GM19238 (cell line): Measurements from ENCODE around the gene JUND.

Source experiments
- DNase-seq: peaks from one replicate; pipeline ENCODE4 v3.0.0; 2011; ENCODE audit warnings: low spot score; ENCODE audit not compliant: insufficient read length

JUND gene

DNA sequence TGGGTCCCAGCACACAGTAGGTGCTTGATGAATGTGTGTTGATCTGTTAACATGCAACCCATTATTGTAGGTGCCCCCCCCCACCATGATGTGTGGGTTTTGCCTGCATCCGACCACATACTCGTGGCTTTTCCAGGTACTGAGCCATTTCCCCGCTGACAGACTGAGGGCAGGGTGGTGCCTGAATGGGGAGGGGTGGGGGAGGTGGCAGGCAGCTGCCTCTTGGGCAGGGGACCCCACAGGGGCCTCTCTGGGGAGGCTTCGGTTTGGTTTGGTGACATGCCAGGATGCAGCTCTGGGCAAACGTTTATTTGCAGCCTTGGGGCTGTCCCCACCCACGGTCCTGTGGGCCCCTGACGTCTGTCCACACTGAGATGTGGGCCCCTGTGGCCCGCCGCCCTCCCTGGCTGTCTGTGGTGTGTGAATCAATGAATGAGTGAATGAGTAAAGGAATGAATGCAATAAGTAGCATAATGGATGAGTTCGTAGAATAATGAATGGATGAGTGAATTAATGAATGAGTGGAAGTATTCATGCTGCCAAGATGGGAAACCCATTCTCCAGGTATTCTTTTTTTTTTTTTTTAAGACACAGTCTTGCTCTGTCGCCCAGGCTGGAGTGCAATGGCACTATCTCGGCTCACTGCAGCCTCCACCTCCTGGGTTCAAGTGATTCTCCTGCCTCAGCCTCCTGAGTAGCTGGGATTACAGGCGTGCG is 9.0 kb upstream of the JUND start:
- peak; percentile 55 for DNase-seq

DNA sequence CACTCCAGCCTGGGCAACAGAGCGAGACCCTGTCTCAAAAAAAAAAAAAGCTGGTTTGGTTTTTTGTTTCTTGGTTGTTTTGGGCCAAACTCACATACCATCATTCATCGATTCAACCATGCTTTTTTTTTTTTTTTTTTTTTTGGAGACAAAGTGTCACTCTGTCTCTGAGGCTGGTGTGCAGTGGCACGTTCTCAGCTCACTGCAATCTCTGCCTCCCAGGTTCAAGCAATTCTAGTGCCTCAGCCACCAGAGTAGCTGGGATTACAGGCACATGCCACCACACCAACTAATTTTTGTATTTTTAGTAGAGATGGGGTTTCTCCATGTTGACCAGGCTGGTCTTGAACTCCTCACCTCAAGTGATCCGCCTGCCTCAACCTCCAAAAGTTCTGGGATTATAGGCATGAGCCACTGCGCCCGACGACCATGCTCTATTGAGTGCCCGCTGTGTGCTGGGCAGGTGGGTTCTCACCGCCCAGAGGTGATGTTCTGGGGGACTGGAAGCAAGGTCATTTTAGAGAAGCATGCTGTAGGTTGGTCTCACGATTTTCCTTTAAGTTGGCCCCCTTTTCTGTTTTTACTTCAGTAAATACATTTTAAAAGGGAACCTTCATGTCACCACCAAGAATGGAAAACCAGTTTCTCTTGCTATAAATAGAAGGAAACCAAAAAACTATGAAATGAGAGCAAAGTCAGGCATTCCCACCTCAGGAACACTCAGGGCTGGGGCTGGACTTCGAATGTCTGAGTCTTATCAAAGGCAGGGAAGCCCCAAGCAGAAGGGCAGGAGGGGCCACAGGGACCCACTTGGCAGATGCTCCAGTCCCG is 8.3 kb upstream of the JUND start:
- DNase-seq = no peak

DNA sequence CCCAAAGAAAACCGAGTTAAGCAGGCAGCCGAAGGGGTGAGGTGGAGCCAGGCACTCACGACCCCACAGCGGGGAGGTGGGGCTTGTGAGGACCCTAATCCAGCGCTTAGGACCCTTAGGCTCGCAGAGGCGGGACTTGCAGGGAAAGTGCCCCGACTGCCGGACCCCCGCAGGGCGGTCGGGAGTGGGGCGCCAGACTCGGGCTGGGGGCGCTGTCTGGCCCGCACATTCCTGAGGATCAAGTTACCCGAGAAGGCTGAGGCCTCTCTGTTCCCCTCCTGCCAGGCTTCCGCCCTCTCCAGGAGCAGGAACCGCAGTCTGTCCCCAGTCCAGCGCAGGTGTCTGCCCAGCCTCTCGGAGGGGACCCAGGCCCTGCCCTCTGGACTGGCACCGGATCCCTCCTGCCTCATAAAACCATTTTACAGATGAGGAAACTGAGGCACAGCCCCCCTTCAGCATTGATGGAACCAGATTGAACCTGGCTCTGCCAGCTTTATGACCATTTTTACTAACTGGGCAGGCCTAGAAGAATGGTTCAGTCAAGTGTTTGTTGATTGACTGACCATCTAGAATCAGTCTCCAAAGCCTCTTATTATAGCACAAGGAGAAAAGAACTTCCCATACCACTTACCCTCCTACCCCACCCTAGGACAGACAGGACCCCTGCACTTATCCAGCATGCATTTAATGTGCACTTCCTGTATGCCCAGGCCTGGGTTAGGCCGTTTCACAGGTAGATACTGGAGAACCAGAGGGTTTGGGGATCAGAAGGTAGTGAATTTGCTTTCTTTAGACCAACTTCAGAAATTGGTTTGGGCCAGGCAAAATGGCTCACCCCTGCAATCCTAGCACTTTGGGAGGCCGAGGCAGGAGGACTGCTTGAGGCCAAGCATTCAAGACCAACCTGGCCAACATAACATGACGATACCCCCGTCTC is 6.7 kb upstream of the JUND start:
- DNase-seq = no peak

DNA sequence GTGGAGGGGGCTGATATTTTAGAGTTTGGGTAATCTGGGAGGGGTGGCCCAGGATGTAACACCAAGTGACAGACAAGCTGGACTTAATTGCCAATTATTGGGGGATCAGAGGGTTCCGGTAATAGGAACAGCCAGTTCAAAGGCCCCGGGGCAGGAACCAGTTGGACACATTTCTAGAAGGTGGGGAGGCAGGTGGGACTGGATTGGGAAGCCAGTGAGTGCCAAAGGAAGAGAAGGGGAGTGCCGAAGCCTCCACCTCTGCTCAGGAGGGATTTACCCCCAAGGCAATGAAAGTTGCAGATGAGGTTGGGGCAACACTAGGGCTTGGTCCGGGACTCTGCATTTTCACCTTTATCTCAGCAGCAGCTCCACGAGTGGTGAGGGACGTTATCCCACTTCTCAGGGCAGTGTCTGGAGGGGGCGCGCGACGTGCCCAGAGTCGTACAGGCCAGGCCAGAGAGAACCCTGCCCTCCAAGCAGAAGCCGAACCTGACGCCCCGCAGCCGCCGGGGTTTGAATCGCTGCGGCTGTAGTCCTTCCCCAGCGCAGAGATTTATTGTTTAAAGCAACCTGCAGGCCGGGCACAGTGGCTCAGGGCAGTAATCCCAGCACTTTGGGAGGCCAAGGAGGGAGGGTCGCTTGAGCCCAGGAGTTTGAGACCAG is 5.7 kb upstream of the JUND start:
- DNase-seq = no peak

DNA sequence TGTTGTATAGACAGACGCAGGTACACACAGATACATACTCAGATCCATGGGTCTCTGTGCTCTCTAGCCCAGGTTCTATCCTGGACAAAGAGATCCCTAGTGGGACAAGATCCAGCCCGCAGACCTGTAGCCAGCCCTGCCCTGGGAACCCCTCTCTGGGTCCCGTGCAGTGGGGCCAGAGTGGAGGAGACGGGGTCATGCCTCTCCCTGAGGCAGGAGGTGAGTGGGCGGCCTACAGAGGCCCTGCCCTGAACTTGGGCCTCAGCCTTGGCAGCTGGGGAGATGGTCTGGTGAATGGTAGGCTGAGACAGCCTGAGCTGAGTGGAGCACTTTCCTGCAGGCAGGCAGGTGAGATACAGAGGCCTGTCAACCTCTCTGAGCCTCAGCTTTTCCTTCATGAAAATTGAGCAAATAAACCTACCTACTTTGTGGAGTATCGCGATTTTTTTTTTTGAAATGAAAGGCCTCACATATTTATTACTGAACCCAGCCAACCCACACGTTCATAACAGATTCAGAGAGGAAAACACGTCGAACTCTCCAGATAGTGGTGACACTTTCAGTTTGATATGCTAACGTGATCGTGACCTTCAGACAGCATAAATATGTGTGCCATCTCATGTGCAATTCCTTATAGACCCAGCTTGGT is 3.4 kb upstream of the JUND start:
- no peak for DNase-seq

DNA sequence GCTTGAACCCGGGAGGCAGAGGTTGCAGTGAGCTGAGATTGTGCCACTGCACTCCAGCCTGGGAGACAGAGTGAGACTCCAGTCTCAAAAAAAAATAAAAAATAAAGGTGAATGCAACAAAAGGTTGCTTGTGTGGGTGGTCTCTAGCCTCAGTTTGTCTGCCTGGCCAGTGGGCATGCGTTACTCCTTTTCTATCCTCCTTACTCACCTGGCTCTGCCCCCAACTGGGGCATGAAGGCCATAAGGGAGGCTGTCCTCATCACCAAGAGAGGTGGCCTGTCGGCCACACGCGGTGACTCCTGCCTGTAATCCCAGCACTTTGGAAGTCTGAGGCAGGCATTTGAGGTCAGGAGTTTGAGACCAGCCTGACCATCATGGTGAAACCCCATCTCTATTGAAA is 1.9 kb upstream of the JUND start:
- no peak for DNase-seq

DNA sequence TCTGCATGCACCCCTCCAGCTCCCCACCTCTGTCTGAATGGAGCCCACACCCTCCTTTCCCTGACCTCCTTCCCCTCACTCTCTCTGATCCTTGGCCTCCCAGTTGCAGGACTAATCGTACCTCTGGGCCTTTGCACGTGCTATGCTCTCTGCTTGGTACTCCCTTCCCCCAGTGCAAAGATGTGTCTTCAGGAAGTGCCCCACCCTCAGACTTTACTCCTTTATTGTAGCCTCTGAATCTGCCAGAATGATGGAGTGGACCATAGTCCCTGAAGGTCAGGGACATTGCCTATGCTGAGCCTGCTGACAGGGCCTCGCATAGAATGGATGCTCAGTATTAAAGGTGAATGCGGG is 1.3 kb upstream of the JUND start:
- no peak for DNase-seq

DNA sequence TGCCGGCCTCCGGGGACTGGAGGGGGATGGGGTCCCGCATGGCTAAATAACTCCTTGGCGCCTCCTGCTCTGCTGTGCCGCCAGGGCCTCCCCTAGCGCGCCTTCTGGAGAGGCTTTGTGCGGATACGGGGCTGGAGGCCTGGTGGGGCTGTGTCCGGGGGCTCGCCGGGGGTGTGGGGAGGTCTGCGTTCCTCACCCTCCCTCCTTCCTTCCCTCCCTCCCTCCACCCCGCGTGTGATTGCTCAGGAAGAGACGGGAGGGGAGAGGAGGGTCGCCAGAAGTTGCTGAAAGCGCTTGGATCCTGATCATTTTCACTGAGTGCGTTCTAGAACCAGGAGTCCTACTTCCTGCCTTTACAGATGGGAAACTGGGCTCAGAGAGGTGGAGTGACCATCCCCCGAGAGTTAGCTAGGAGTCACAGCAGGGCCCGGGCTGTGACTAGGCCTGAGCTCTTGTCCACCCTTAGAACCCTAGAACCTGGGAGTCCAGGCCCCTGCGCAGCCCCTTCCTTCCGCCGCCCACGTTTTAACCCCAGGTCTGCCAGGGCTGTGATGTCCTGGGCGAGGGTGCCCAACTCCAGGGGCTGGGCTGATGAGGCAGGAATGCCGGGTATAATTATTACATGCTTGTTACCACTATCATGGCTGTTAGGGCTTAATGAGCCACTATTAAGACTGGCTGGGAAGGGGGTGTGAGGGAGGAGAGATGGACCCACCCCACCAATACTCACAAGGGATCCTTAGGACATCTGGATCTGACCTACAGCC is 782 bp upstream of the JUND start:
- DNase-seq = no peak

DNA sequence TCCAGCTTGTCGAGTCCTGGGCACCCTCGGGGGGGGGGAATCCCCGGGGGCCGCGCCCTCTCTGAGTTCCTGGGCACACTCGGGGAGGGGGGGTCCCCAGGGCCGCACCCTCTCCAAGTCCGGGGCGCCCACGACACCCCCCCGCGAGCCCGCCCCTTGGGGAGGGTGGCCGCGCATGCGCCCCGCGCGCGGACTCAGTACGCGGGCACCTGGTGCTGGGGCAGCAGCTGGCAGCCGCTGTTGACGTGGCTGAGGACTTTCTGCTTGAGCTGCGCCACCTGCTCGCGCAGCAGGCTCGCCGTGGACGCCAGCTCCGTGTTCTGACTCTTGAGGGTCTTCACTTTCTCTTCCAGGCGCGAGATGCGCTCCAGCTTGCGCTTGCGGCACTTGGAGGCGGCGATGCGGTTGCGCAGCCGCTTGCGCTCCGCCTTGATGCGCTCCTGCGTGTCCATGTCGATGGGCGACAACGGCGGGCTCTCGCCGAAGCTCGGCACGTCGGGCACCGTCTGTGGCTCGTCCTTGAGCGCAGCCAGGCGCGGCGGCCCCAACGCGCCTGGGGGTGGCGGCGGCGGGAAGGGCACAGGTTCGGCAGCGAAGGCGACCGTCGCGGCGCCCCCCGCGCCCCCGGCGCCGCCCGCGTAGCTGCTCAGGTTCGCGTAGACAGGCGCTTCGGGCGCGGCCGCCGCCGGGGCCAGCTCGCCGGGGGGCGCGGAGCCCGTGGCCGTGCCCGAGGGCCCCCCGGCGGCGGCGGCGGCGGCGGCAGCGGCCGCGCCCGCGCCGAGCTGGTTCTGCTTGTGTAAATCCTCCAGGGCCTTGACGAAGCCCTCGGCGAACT is 958 bp downstream of the JUND start:
- peak; percentile 86 for DNase-seq

DNA sequence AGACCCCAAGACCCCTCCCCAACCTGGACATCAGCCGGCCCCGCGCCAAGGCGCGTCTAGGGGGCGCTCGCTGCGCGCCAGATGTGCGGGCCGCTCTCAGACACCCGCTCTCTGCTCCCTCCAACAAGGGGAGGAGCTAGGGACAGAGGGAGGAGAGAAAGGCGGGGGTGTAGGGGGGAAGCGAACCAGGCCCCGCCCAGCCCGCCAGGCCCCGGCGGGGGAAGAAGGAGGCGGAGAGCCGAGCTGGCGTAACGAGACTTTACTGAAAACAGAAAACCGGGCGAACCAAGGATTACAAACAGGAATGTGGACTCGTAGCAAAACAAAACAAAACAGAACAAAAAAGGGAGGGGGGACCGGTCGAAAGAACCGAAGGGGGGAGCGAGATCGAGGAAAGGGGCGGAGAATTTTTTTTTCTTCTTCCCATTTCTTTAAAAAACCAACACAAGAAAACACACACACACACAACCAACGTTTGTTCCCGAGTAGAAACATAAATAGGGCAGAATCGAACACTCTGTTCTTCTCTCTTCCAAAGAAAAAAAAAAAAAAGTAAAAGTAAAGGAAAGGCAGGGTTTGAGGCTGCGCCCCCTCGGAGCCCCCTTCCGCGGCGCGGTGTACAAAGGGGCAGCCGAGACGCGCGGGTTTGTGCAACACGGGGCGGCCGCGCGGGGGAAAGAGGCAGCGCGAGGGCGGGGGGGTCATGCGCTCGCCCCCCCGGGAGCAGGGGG is 1.7 kb downstream of the JUND start:
- DNase-seq = peak; percentile 96

DNA sequence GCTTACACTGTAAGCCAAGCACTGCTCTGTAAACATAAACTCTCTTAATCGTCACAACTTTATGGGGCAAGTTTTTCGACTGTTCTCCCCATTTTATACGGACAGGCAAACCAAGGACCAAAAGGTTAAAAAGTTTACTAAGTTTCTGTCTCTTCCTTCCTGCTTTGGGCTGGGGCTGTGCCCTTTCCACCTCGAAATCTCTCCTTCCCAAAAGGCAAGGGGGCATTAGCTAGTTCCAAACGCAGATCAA is 2.2 kb downstream of the JUND start:
- no peak for DNase-seq

DNA sequence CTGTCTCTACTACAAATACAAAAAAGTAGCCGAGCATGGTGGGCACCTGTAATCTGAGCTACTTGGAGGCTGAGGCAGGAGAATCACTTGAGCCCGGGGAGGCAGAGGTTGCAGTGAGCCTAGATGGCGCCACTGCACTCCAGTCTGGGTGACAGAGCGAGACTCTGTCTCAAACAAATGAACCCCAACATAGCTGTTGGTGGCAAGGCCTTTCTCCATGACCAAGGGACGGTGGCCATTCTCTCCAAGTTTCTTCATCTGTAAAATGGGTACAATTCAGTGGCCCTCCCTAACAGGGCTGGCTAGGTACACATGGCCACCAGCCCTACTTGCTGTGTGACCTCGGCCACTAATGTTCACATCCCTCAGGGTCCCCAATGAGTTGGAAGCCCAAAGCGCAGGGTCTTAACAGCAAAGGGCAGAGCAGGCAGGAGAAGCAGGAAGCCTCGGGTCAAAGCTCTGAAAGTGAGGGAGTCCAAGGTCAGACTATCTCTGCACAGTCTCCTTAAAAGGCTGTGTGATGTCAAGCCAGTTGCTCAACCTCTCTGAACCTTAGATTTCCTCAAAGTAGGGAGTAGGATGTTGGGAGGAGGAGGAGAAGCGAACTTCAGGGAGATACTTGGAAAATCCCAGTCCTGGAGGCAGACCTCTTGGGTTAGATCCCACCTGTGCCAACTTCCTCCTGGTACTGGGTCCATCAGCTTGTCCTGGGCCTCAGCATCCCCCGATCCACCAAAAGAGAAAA is 2.7 kb downstream of the JUND start:
- no peak for DNase-seq

DNA sequence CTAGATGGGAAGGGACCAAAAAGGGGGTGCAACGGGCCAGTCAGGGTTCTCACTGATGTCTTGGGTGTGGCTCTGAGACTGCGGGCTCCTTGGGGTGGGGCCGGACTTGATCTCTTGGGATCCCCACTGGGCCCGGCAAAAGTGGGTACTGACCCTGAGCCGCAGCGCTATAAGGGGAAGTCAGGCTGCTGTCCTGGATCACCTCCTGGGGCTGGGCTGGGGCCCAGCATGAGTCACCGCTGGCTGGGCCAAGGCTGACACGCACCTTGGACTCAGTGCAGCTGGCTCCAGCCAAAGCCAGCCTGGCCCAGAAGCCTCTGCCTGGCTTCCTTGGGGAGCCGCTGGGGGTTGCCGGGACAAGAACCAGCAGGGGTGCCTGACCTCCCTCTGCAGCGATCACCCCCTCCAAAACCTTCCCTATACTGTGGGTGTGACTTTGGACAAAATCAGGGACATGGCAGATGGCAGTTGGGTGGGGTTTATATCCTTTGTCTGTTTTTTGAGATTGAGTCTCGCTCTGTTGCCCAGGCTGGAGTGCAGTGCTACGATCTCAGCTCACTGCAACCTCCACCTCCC is 6.6 kb downstream of the JUND start:
- DNase-seq = no peak

DNA sequence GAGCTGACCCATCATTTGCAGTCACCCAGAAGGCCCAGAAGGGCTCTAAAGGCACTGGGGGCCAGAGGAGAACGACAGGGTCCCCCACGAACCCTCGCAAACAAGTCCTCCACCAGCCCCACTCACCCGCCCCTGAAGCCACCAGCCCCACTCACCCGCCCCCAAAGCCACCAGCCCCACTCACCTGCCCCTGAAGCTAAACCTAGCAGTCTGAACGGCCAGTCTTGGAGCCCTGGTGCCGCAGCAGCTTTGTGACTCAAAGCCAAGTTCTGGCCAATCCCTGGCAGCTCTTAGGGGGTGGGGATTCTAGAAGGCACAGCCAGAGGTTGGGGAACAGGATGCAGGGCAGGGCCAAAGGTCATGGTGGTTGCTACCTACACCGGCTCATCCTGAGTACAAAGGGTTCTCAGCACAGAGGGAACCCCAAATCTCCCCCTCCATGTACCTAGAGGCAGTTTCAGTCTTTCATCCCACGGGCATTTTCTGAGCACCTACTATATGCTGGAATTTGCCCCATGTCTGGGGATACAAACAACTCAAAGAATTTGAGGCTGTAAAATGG is 7.1 kb downstream of the JUND start, which contains the start of gene IQCN:
TSS of gene IQCN (minus strand) at position 234 of the 562 bp plus-strand sequence. CDS start 4,974 bp downstream, outside the sequence.
- no peak for DNase-seq

DNA sequence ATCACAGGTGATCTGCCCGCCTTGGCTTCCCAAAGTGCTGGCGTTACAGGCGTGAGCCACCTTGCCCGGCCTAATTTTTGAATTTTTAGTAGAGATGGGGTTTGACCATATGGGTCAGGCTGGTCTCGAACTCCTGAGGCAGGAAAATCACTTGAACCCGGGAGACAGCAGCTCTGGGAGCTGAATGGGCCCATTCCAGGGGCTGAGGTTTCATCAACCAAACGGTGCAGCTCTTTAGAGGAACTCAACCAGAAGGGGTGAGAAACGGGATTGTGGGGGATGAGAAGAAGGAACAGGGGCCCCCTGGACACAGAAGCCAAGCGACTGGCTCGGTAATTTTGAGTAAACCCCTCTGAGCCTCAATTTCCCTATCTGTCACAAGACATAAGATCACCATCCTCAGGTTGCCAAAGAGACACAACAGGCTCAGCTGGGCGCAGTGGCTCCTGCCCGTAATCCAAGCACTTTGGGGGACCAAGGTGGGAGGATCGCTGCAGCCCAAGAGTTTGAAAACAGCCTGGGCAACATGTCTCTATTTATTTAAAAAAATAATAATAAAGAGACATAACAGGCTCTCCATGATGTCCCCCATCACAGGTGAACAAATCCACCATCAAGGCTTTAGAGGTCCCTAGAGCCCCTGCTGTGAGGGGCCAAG is 7.7 kb downstream of the JUND start:
- no peak for DNase-seq

DNA sequence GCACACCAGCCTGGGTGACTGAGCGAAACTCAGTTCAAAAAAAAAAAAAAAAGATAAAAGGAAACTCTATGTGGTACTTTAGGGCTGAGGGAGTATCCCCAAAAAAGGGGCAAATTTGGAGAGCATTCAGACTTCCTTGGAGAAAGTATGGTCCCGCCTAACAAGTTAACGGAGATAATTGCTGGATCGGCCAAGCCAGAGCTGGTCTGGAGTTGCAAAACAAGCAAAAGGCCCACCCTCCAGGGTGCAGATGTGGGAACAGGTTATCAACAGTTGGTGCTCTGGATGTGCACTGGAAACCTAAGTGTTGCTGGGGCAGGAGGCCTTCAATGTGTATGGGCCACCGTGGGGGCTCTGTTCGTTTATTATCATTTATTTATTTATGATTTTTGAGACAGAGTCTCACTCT is 10.0 kb downstream of the JUND start:
- no peak for DNase-seq

DNA sequence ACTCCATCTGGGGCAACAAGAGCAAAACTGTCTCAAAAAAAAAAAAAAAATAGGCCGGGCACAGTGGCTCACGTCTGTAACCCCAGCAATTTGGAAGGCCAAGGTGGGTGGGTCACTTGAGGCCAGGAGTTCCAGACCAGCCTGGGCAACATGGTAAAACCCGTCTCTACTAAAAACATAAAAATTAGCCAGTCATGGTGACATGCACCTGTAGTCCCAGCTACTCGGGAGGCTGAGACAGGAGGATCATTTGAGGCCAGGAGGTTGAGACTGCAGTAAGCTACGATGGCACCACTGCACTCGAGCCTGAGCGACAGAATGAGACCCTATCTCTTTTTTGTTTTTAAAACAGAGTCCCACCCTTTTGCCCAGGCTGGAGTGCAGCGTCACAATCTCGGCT is 11.1 kb downstream of the JUND start:
- no peak for DNase-seq
